CD4-positive, alpha-beta memory T cell (primary cell): ENCODE results near the gene TTYH2. TPM values are rescaled to one million over a fixed set of nuclear protein-coding genes. Genes with fewer than 3 reads are reported as not detected.

Experiments
- CTCF ChIA-PET: fragments of 350-600 bp; sonication (Branson Sonifier 250); formaldehyde crosslinking; loops from one replicate; lab custom pipeline; 2021; ENCODE audit warnings: inconsistent platforms; ENCODE audit not compliant: partially characterized antibody; lab: Charles Lee
- POLR2A ChIA-PET: fragments of 350-600 bp; sonication (Branson Sonifier 250); formaldehyde crosslinking; loops from one replicate; lab custom pipeline; 2021; ENCODE audit not compliant: partially characterized antibody; lab: Charles Lee
- DNase-seq, 5 donors: peaks; one replicate each; pipeline versions ENCODE4 v3.0.0 to v3.0.0-alpha.2; 2020 to 2022; ENCODE audit warnings: mixed read lengths in 1 of 5
- H3K27ac ChIP-seq: one replicate; pipeline ENCODE4 v1.7.0; 2013; ENCODE audit warnings: low read depth, low read length
- H3K27me3 ChIP-seq: 2 replicates; pipeline ENCODE4 v1.7.0; 2013; ENCODE audit warnings: mild to moderate bottlenecking, low read length, moderate library complexity; ENCODE audit not compliant: insufficient read depth
- H3K36me3 ChIP-seq: 2 replicates; pipeline ENCODE4 v1.7.0; 2013; ENCODE audit warnings: mild to moderate bottlenecking, low read length, moderate library complexity; ENCODE audit not compliant: insufficient read depth
- H3K4me1 ChIP-seq: 2 replicates; pipeline ENCODE4 v1.7.0; 2013; ENCODE audit warnings: mild to moderate bottlenecking, low read length, moderate library complexity; ENCODE audit not compliant: insufficient read depth
- H3K4me3 ChIP-seq, 2 donors: one replicate each; pipeline ENCODE4 v1.7.0; 2013; ENCODE audit warnings: low read length in 2 of 2, mild to moderate bottlenecking in 1 of 2
- H3K9me3 ChIP-seq, 2 donors: one replicate each; pipeline ENCODE4 v1.7.0; 2013; ENCODE audit warnings: low read length in 2 of 2, control low read depth in 1 of 2; ENCODE audit not compliant: control insufficient read depth in 1 of 2
- H3K27ac Mint-ChIP-seq, 7 donors: one replicate each; pipeline ENCODE4 v1.8.0; 2020 to 2021; ENCODE audit warnings: mixed read lengths in 7 of 7, mild to moderate bottlenecking in 6 of 7, inconsistent platforms in 3 of 7, moderate library complexity in 3 of 7
- H3K27me3 Mint-ChIP-seq, 2 donors: one replicate each; pipeline ENCODE4 v1.8.0; 2020 to 2021; ENCODE audit warnings: mixed read lengths in 2 of 2
- H3K36me3 Mint-ChIP-seq, 2 donors: one replicate each; pipeline ENCODE4 v1.8.0; 2020 to 2021; ENCODE audit warnings: mixed read lengths in 2 of 2, inconsistent platforms in 1 of 2, mild to moderate bottlenecking in 1 of 2
- H3K4me1 Mint-ChIP-seq, 4 donors: one replicate each; pipeline ENCODE4 v1.8.0; 2020 to 2021; ENCODE audit warnings: mixed read lengths in 4 of 4, mild to moderate bottlenecking in 1 of 4
- H3K4me3 Mint-ChIP-seq, 8 donors: one replicate each; pipeline ENCODE4 v1.8.0; 2020 to 2021; ENCODE audit warnings: mixed read lengths in 8 of 8, mild to moderate bottlenecking in 7 of 8, moderate library complexity in 6 of 8, inconsistent platforms in 3 of 8
- H3K9me3 Mint-ChIP-seq, 8 donors: one replicate each; pipeline ENCODE4 v1.8.0; 2020 to 2021; ENCODE audit warnings: mixed read lengths in 8 of 8, mild to moderate bottlenecking in 5 of 8, inconsistent platforms in 3 of 8, moderate library complexity in 1 of 8
- intact Hi-C: fragments of 100-400 bp; cut with micrococcal nuclease; formaldehyde crosslinking; loops from one replicate; pipeline ENCODE4 v1.15.1; 2023
- polyA plus RNA-seq, 2 donors: library from polyadenylated mRNA; unstranded; fragments of 300-500 nt; fragmentation: Illumina TruSeq; gene quantifications; one replicate each; pipeline ENCODE4 v1.2.3, GENCODE V29; 2021
- total RNA-seq, 2 experiments: library from RNA; stranded (reverse); gene quantifications; one replicate each; pipeline ENCODE4 v1.2.3, GENCODE V29; 2021

TTYH2 gene
- total and polyA plus RNA-seq, 4 experiments from 2014 or later = 7.0 to 42.4 (median 24.2) TPM

- Mint-ChIP-seq H3K4me3 (no peak overlapping the region), H3K9me3 (no peaks in the 10 kb centered on the region), H3K4me1 (peaks cover 0 to 9% (median 2%) of the 10 kb centered on the region in 4 donors), H3K36me3 (peaks cover 22 to 41% of the 10 kb centered on the region in 2 donors), H3K27ac (no peak overlapping the region), H3K27me3 (no peaks in the 10 kb centered on the region)
- ChIA-PET POLR2A (interaction anchor here (0.7 kb wide), 1 partner anchor 19 kb away, joined by 3 read pairs; the partner anchor contains the start of gene TTYH2), CTCF (interaction anchor here (0.8 to 1.6 kb wide), 3 partner anchors 9 to 64 kb away, joined by 3 to 5 read pairs (median 3); no protein-coding TSS in a partner anchor)
- Histone ChIP-seq H3K9me3 (no peaks in the 10 kb centered on the region), H3K4me1 (no peaks in the 10 kb centered on the region), H3K27ac (no peak overlapping the region), H3K36me3 (no peaks in the 10 kb centered on the region), H3K27me3 (no peaks in the 10 kb centered on the region), H3K4me3 (no peak overlapping the region)
- intact Hi-C loops = no loop called here
- no peak for DNase-seq
Measured at GRCh38 chr17:74231928-74232907, 18.8 kb downstream of the TTYH2 start.

GRCh38 chr17:74233937-74234336 is 20.6 kb downstream of the TTYH2 start:
- no peaks in the 10 kb centered on the region for H3K9me3 Mint-ChIP-seq
- H3K27ac Mint-ChIP-seq = peak overlapping the region in 3 of 7 donors; percentile 57 to 84 (median 74)
- Histone ChIP-seq H3K27me3 (no peaks in the 10 kb centered on the region), H3K4me1 (no peaks in the 10 kb centered on the region), H3K27ac (no peak overlapping the region), H3K36me3 (no peaks in the 10 kb centered on the region), H3K9me3 (no peaks in the 10 kb centered on the region), H3K4me3 (no peak overlapping the region)
- intact Hi-C loops = no loop called here
- ChIA-PET CTCF (interaction anchor here (1.0 to 1.4 kb wide), 2 partner anchors 21 to 224 kb away, joined by 3 read pairs; partner anchors contain the start of gene TTYH2), POLR2A (no interaction called here)
- no peak for DNase-seq
- no peak overlapping the region for H3K4me3 Mint-ChIP-seq
- peaks cover 0 to 4% (median under 1%) of the 10 kb centered on the region in 4 donors for H3K4me1 Mint-ChIP-seq
- H3K27me3 Mint-ChIP-seq = no peaks in the 10 kb centered on the region
- peaks cover 9 to 41% of the 10 kb centered on the region in 2 donors for H3K36me3 Mint-ChIP-seq

- Mint-ChIP-seq H3K4me3 (no peak overlapping the region), H3K9me3 (no peaks in the 10 kb centered on the region), H3K27ac (peak overlapping the region in 2 of 7 donors; percentile 57 to 74), H3K36me3 (peaks cover 5 to 41% of the 10 kb centered on the region in 2 donors), H3K27me3 (no peaks in the 10 kb centered on the region), H3K4me1 (peaks cover 0 to 4% (median under 1%) of the 10 kb centered on the region in 4 donors)
- intact Hi-C loops = no loop called here
- H3K36me3 ChIP-seq = no peaks in the 10 kb centered on the region
- no peak overlapping the region for H3K27ac ChIP-seq
- H3K27me3 ChIP-seq = no peaks in the 10 kb centered on the region
- no peaks in the 10 kb centered on the region for H3K4me1 ChIP-seq
- H3K4me3 ChIP-seq = no peak overlapping the region
- H3K9me3 ChIP-seq = no peaks in the 10 kb centered on the region
- DNase-seq = no peak
- ChIA-PET POLR2A (no interaction called here), CTCF (interaction anchor here (1.0 to 1.4 kb wide), 2 partner anchors 21 to 223 kb away, joined by 3 read pairs; partner anchors contain the start of gene TTYH2)
Measured at GRCh38 chr17:74234486-74234885, 21.1 kb downstream of the TTYH2 start.

GRCh38 chr17:74235040-74235581 is 21.7 kb downstream of the TTYH2 start:
- Histone ChIP-seq H3K4me1 (no peaks in the 10 kb centered on the region), H3K4me3 (no peak overlapping the region), H3K27ac (no peak overlapping the region), H3K36me3 (no peaks in the 10 kb centered on the region), H3K9me3 (no peaks in the 10 kb centered on the region), H3K27me3 (no peaks in the 10 kb centered on the region)
- no peaks in the 10 kb centered on the region for H3K27me3 Mint-ChIP-seq
- H3K9me3 Mint-ChIP-seq = no peaks in the 10 kb centered on the region
- H3K27ac Mint-ChIP-seq = peak overlapping the region in 2 of 7 donors; percentile 46 to 53
- peaks cover 8 to 44% of the 10 kb centered on the region in 2 donors for H3K36me3 Mint-ChIP-seq
- H3K4me1 Mint-ChIP-seq = peaks cover 0 to 4% (median under 1%) of the 10 kb centered on the region in 4 donors
- no peak overlapping the region for H3K4me3 Mint-ChIP-seq
- ChIA-PET CTCF (no interaction called here), POLR2A (no interaction called here)
- intact Hi-C loops = no loop called here
- DNase-seq = no peak

- H3K9me3 Mint-ChIP-seq = no peaks in the 10 kb centered on the region
- H3K4me1 ChIP-seq = no peaks in the 10 kb centered on the region
- H3K36me3 ChIP-seq = no peaks in the 10 kb centered on the region
- H3K9me3 ChIP-seq = no peaks in the 10 kb centered on the region
- H3K4me3 Mint-ChIP-seq = no peak overlapping the region
- no peaks in the 10 kb centered on the region for H3K27me3 ChIP-seq
- no peak for DNase-seq
- no peak overlapping the region for H3K27ac Mint-ChIP-seq
- ChIA-PET CTCF (no interaction called here), POLR2A (no interaction called here)
- no peak overlapping the region for H3K27ac ChIP-seq
- no peak overlapping the region for H3K4me3 ChIP-seq
- H3K36me3 Mint-ChIP-seq = peaks cover 8 to 38% of the 10 kb centered on the region in 2 donors
- peaks cover 0 to 4% (median under 1%) of the 10 kb centered on the region in 4 donors for H3K4me1 Mint-ChIP-seq
- intact Hi-C loops = no loop called here
- no peaks in the 10 kb centered on the region for H3K27me3 Mint-ChIP-seq
Measured at GRCh38 chr17:74235911-74236371, 22.6 kb downstream of the TTYH2 start.

GRCh38 chr17:74237321-74237720 is 23.9 kb downstream of the TTYH2 start:
- H3K27me3 Mint-ChIP-seq = no peaks in the 10 kb centered on the region
- ChIA-PET POLR2A (no interaction called here), CTCF (no interaction called here)
- no peak overlapping the region for H3K27ac Mint-ChIP-seq
- H3K27me3 ChIP-seq = no peaks in the 10 kb centered on the region
- no peaks in the 10 kb centered on the region for H3K4me1 ChIP-seq
- no peak overlapping the region for H3K4me3 Mint-ChIP-seq
- intact Hi-C loops = no loop called here
- H3K9me3 Mint-ChIP-seq = no peaks in the 10 kb centered on the region
- H3K27ac ChIP-seq = no peak overlapping the region
- H3K4me1 Mint-ChIP-seq = peaks cover 0 to 4% (median under 1%) of the 10 kb centered on the region in 4 donors
- H3K36me3 Mint-ChIP-seq = peaks cover 8 to 32% of the 10 kb centered on the region in 2 donors
- no peak overlapping the region for H3K4me3 ChIP-seq
- DNase-seq = no peak
- H3K36me3 ChIP-seq = no peaks in the 10 kb centered on the region
- no peaks in the 10 kb centered on the region for H3K9me3 ChIP-seq

GRCh38 chr17:74239172-74239571 is 25.8 kb downstream of the TTYH2 start:
- POLR2A ChIA-PET = interaction anchor here (0.6 to 1.4 kb wide), 2 partner anchors 18 to 33 kb away, joined by 3 read pairs; no protein-coding TSS in a partner anchor
- no peaks in the 10 kb centered on the region for H3K4me1 ChIP-seq
- no peak for DNase-seq
- Mint-ChIP-seq H3K9me3 (no peaks in the 10 kb centered on the region), H3K4me3 (no peak overlapping the region), H3K27ac (peak overlapping the region in 1 of 7 donors; percentile 66), H3K27me3 (no peaks in the 10 kb centered on the region), H3K4me1 (peaks cover 0 to under 1% (median under 1%) of the 10 kb centered on the region in 4 donors), H3K36me3 (peaks cover 5 to 25% of the 10 kb centered on the region in 2 donors)
- no peaks in the 10 kb centered on the region for H3K9me3 ChIP-seq
- peaks cover 6% of the 10 kb centered on the region for H3K36me3 ChIP-seq
- H3K27me3 ChIP-seq = no peaks in the 10 kb centered on the region
- no peak overlapping the region for H3K27ac ChIP-seq
- intact Hi-C loops = no loop called here
- CTCF ChIA-PET = no interaction called here
- no peak overlapping the region for H3K4me3 ChIP-seq
